HEK293 (cell line): ENCODE results near the gene DKK3.
A peak's percentile ranks its signal among the peaks of the same experiment; 100 is the strongest.
"Not testable (repeated sequence)": the region's sequence is repeated elsewhere in the genome, so short reads cannot be mapped to it uniquely, and the experiment has no call there.

Experiments
- CTCF ChIA-PET: fragments of 350-600 bp; formaldehyde crosslinking; extraction: SDS; loops from one replicate; lab custom pipeline; 2021; ENCODE audit warnings: antibody characterized with exemption; lab: Yijun Ruan, JAX
- POLR2A ChIA-PET: fragments of 300-600 bp; formaldehyde crosslinking; extraction: SDS; loops from one replicate; lab custom pipeline; 2020; ENCODE audit warnings: antibody characterized with exemption, inconsistent platforms; lab: Yijun Ruan, JAX
- H3K27ac ChIP-seq: fragments of 200-500 bp; sonication (Bioruptor generic); 2 replicates; pipeline ENCODE4 v1.5.1; 2014; ENCODE audit warnings: low read depth, low read length, control low read depth, inconsistent platforms; ENCODE audit errors: extremely low read depth
- H3K36me3 ChIP-seq, 2 experiments: fragments of 200-500 bp in 1 of 2; sonication (Bioruptor generic) in 1 of 2; 1 replicate in 1 of 2; 2 replicates in 1 of 2; pipeline ENCODE4 v1.5.1; 2014 to 2017; ENCODE audit warnings: inconsistent platforms in 2 of 2, low read length in 2 of 2; ENCODE audit not compliant: control insufficient read depth in 2 of 2, insufficient read depth in 1 of 2
- H3K4me1 ChIP-seq: fragments of 200-500 bp; sonication (Bioruptor generic); 2 replicates; pipeline ENCODE4 v1.5.1; 2014; ENCODE audit warnings: mild to moderate bottlenecking, low read length, inconsistent platforms; ENCODE audit not compliant: control insufficient read depth, insufficient read depth
- H3K4me3 ChIP-seq: 2 replicates; pipeline ENCODE4 v1.5.1; 2011; ENCODE audit warnings: low read depth, mild to moderate bottlenecking, control low read depth, low read length, moderate library complexity
- H3K9me3 ChIP-seq: fragments of 200-500 bp; sonication (Bioruptor generic); 2 replicates; pipeline ENCODE4 v1.5.1; 2014; ENCODE audit warnings: low read depth, low read length, inconsistent platforms; ENCODE audit not compliant: control insufficient read depth, insufficient read depth
- MZF1 ChIP-seq: fragments of 450-650 bp; formaldehyde crosslinking; IDR thresholded peaks from 2 replicates; pipeline ENCODE4 v1.5.1; 2017; ENCODE audit warnings: missing biosample characterization, missing genetic modification characterization, borderline replicate concordance
- PRDM2 ChIP-seq: fragments of 450-650 bp; formaldehyde crosslinking; IDR thresholded peaks from 2 replicates; pipeline ENCODE4 v1.5.1; 2016; ENCODE audit warnings: missing biosample characterization, missing genetic modification characterization, borderline replicate concordance
- ZBTB7A ChIP-seq: fragments of 450-650 bp; formaldehyde crosslinking; IDR thresholded peaks from 2 replicates; pipeline ENCODE4 v1.5.1; 2016; ENCODE audit warnings: low read depth, missing biosample characterization, missing genetic modification characterization
- ZFHX2 ChIP-seq: fragments of 450-650 bp; formaldehyde crosslinking; conservative IDR thresholded peaks from 2 replicates; pipeline ENCODE4 v1.5.1; 2016; ENCODE audit warnings: missing biosample characterization, missing genetic modification characterization
- ZNF10 ChIP-seq: fragments of 450-650 bp; formaldehyde crosslinking; IDR thresholded peaks from 2 replicates; pipeline ENCODE4 v1.5.1; 2017; ENCODE audit warnings: missing biosample characterization, missing genetic modification characterization
- ZNF155 ChIP-seq: fragments of 450-650 bp; formaldehyde crosslinking; IDR thresholded peaks from 2 replicates; pipeline ENCODE4 v1.5.1; 2016; ENCODE audit warnings: missing biosample characterization, missing genetic modification characterization
- ZNF214 ChIP-seq: fragments of 450-650 bp; formaldehyde crosslinking; IDR thresholded peaks from 2 replicates; pipeline ENCODE4 v1.5.1; 2017; ENCODE audit warnings: missing biosample characterization, mild to moderate bottlenecking, missing genetic modification characterization, borderline replicate concordance
- ZNF221 ChIP-seq: fragments of 450-650 bp; formaldehyde crosslinking; IDR thresholded peaks from 2 replicates; pipeline ENCODE4 v1.5.1; 2017; ENCODE audit warnings: missing biosample characterization, missing genetic modification characterization, borderline replicate concordance
- ZNF266 ChIP-seq: fragments of 450-650 bp; formaldehyde crosslinking; IDR thresholded peaks from 2 replicates; pipeline ENCODE4 v1.5.1; 2016; ENCODE audit warnings: missing biosample characterization, missing genetic modification characterization, low read depth
- ZNF335 ChIP-seq: fragments of 450-650 bp; formaldehyde crosslinking; conservative IDR thresholded peaks from 2 replicates; pipeline ENCODE4 v1.5.1; 2016; ENCODE audit warnings: missing biosample characterization, missing genetic modification characterization
- ZNF354C ChIP-seq: fragments of 450-650 bp; formaldehyde crosslinking; IDR thresholded peaks from 2 replicates; pipeline ENCODE4 v1.5.1; 2016; ENCODE audit warnings: missing biosample characterization, missing genetic modification characterization, low read depth, borderline replicate concordance
- ZNF426 ChIP-seq: fragments of 450-650 bp; formaldehyde crosslinking; IDR thresholded peaks from 2 replicates; pipeline ENCODE4 v1.5.1; 2017; ENCODE audit warnings: missing biosample characterization, missing genetic modification characterization, mild to moderate bottlenecking, inconsistent platforms, moderate library complexity
- ZNF521 ChIP-seq: fragments of 450-650 bp; formaldehyde crosslinking; IDR thresholded peaks from 2 replicates; pipeline ENCODE4 v1.5.1; 2017; ENCODE audit warnings: missing biosample characterization, mild to moderate bottlenecking, missing genetic modification characterization
- ZNF585B ChIP-seq: fragments of 450-650 bp; formaldehyde crosslinking; IDR thresholded peaks from 2 replicates; pipeline ENCODE4 v1.5.1; 2016; ENCODE audit warnings: missing biosample characterization, missing genetic modification characterization
- ZNF664 ChIP-seq: fragments of 450-650 bp; formaldehyde crosslinking; IDR thresholded peaks from 2 replicates; pipeline ENCODE4 v1.5.1; 2016; ENCODE audit warnings: missing biosample characterization, missing genetic modification characterization
- ZNF701 ChIP-seq: fragments of 450-650 bp; formaldehyde crosslinking; IDR thresholded peaks from 2 replicates; pipeline ENCODE4 v1.5.1; 2016; ENCODE audit warnings: missing biosample characterization, missing genetic modification characterization
- ZNF777 ChIP-seq: fragments of 450-650 bp; formaldehyde crosslinking; IDR thresholded peaks from 2 replicates; pipeline ENCODE4 v1.5.1; 2017; ENCODE audit warnings: missing biosample characterization, missing genetic modification characterization, borderline replicate concordance
- ZNF785 ChIP-seq: fragments of 450-650 bp; formaldehyde crosslinking; IDR thresholded peaks from 2 replicates; pipeline ENCODE4 v1.5.1; 2016; ENCODE audit warnings: missing biosample characterization, missing genetic modification characterization
- TF ChIP-seq, protein P1 (sequence below): fragments of 450-650 bp; formaldehyde crosslinking; IDR thresholded peaks from 2 replicates; pipeline ENCODE4 v1.5.1; 2016; ENCODE audit warnings: missing biosample characterization, missing genetic modification characterization, borderline replicate concordance

The DKK3 gene

DNA sequence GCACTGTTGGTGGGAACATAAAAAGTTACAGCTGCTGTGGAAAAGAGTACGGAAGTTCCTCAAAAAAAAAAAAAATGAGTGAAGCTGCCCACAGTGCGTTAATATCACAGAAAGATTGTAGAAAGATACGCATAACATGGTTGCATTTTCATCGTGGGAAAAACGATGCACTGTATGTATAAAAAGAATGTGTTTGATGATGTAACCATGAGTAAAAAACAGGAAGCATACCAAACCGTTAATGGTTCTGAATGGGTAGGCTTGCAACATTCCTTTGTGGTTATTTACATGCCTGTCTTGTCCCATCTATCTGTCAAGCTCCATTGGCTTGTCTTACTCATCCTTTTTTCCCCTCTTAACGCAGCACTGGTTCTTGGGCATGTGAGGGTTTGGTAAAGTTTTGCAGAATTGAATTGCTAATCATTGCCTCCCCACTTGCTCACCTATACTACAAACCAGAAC is 33.8 kb upstream of the DKK3 start (continued):
- TF ChIP-seq PRDM2 (tag by site-specific recombination), result no peak
- no peak for TF ChIP-seq ZNF664
- no peak for TF ChIP-seq ZNF10
- TF ChIP-seq ZNF785 (tag by site-specific recombination), result no peak
- TF ChIP-seq MZF1, result no peak
- TF ChIP-seq, protein P1, sequence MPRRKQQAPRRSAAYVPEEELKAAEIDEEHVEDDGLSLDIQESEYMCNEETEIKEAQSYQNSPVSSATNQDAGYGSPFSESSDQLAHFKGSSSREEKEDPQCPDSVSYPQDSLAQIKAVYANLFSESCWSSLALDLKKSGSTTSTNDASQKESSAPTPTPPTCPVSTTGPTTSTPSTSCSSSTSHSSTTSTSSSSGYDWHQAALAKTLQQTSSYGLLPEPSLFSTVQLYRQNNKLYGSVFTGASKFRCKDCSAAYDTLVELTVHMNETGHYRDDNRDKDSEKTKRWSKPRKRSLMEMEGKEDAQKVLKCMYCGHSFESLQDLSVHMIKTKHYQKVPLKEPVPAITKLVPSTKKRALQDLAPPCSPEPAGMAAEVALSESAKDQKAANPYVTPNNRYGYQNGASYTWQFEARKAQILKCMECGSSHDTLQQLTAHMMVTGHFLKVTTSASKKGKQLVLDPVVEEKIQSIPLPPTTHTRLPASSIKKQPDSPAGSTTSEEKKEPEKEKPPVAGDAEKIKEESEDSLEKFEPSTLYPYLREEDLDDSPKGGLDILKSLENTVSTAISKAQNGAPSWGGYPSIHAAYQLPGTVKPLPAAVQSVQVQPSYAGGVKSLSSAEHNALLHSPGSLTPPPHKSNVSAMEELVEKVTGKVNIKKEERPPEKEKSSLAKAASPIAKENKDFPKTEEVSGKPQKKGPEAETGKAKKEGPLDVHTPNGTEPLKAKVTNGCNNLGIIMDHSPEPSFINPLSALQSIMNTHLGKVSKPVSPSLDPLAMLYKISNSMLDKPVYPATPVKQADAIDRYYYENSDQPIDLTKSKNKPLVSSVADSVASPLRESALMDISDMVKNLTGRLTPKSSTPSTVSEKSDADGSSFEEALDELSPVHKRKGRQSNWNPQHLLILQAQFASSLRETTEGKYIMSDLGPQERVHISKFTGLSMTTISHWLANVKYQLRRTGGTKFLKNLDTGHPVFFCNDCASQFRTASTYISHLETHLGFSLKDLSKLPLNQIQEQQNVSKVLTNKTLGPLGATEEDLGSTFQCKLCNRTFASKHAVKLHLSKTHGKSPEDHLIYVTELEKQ (tag by site-specific recombination), result no peak
- no peak for TF ChIP-seq ZNF777 (tag by site-specific recombination)
- no peak for TF ChIP-seq ZNF214
- TF ChIP-seq ZFHX2, result no peak
- TF ChIP-seq ZNF701, result no peak
- no peak for TF ChIP-seq ZNF221 (tag by site-specific recombination)
- no peak for TF ChIP-seq ZNF266
- TF ChIP-seq, all 188 proteins: peak for 0

GRCh38 chr11:12040719-12041118 is 32.3 kb upstream of the DKK3 start:
- peak; percentile 71 for TF ChIP-seq ZNF585B (tag by site-specific recombination)
- H3K36me3 ChIP-seq, H3K9me3 ChIP-seq, H3K27ac ChIP-seq, H3K4me1 ChIP-seq, H3K4me3 ChIP-seq, POLR2A ChIA-PET: not testable (repeated sequence)
- CTCF ChIA-PET, result interaction anchor here (0.6 to 1.7 kb wide), 3 partner anchors 19 to 891 kb away, joined by 3 to 7 read pairs (median 6); no protein-coding TSS in a partner anchor

- Histone ChIP-seq H3K9me3 (no peaks in the 10 kb centered on the region), H3K27ac (no peak overlapping the region), H3K36me3 (no peaks in the 10 kb centered on the region), H3K4me3 (no peak overlapping the region), H3K4me1 (no peaks in the 10 kb centered on the region)
- ChIA-PET POLR2A (no interaction called here), CTCF (no interaction called here)
- TF ChIP-seq ZNF335 (tag by site-specific recombination) (no peak), ZNF155 (tag by site-specific recombination) (no peak), ZBTB7A (no peak), ZNF426 (tag by site-specific recombination) (no peak), ZFHX2 (no peak), ZNF354C (tag by site-specific recombination) (no peak), ZNF521 (tag by site-specific recombination) (no peak)
These were observed 24.5 kb upstream of the DKK3 start for GRCh38 chr11:12032968-12033367.
